ENCODE measurements around the gene DSN1. TPM values are rescaled to one million over a fixed set of nuclear protein-coding genes. Genes with fewer than 3 reads are reported as not detected.

The DSN1 gene
- total RNA-seq, 1 donor from 2014 or later, result 7.5 TPM

DNA sequence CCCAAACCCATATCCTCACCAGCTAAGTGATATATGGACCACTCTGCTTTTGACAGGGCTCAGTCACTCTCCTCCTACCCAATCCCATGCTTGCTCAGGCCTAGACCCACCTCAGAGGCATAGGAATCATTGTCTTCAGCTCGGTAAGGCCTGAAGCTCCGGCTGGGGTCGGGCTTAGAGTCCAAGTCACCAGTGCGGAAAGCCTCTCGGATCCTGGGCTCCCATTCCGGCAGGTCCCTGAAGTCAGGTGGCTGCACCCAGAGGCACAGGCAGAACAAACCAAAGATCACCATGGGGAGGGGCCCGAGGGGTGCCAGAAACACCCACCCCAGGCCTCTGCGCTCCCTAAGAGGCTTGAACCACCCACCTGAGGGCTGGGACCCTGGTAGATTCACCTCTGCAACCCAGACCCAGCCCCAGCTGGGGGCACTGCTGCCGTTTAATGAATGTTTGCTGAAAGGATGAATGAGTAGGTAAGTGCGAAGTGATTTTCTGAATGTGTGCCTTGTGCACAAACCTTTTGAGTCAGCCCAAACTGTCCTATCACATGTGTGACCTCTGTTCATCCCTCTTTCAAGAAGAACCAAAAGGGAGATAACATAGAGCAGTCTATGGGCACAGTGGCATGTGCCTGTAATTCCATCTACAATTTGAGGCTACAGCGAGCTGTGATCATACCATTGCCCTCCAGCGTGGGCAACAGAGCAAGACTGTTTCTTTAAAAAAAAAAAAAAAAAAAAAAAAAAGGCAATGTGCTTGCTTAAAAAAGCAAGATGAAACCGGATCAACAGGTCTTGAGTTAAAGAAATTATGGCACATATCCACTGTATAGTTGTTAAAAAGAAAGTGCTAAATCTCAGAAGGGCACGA, 39.3 kb upstream of the DSN1 start:
- Histone ChIP-seq H3K4me1 (no peaks in the 10 kb centered on the region), H3K9me3 (no peaks in the 10 kb centered on the region), H3K36me3 (peaks cover 86% of the 10 kb centered on the region), H3K4me3 (no peak overlapping the region), H3K27ac (no peak overlapping the region), H3K27me3 (no peaks in the 10 kb centered on the region)
- no peak for DNase-seq
- no peak for TF ChIP-seq CTCF (IDR thresholded peaks at IDR 0.05)
- no peak for ATAC-seq
- intact Hi-C loops (cut with DNase I), result no loop called here

DNA sequence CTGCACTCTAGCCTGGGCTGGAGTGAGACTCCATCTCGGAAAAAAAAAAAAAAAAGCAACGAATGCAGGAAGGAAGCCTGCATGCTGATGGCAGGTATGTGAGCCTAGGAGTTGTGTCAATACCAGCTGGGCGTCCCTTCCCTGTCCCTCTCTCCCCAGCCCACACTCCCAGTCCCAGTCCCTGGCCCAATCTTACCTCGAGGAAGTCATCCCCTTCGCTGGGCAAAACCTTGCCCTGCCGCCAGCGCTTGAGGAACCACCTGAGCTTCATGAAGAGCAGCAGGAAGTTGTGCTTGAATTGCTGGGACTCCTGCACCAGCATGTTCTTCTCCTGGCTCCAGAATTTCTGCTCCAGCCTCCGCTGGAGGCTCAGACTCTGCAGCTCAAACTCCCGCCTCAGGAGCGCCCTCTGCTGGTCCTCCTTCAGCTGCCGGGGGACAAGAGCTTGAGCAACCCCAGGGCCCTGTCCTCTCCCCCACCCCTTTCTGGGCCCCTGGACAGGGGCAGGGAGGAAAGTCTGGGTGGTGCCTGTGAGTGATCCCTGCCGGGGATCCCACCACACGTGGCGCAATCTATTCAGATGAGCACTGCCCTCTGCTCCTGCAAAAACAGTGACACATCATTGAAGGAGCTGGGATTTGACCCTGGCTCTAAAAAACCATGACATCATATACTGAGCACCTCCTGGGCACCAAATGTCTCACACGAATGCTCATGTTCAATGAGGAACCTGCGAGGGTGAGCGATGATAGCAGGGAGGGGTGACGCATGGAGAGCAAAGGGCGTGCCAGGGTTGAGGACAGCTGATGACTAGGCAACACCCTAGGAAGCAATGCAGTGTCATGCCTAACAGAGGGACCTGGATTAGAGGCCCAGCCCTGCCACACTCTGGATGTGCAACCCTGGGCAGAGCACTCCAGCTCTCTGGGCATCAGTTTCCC, 35.0 kb upstream of the DSN1 start:
- H3K4me3 ChIP-seq, result no peak overlapping the region

DNA sequence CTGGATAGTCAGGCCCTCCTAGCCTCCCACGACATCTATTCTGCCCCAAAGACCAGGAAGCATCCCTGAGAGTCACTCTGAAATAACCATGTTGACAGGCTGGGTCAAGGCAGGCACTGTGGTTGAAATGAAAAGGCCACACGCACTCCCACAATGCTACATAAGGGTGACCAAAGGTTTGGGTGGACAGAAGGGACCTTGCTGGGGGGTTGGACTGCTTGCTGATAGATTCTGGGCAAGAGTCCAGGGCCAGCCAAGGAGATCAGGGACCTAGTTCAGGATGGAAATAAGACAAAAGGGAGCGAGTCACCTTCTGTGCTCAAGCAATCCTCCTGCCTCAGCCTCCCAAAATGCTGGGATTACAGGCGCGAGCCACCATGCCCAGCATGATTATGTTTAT, 32.5 kb upstream of the DSN1 start:
- DNase-seq (no peak), ATAC-seq (no peak)
- no peak for TF ChIP-seq CTCF (IDR thresholded peaks at IDR 0.05)
- Histone ChIP-seq H3K4me1 (no peaks in the 10 kb centered on the region), H3K27me3 (no peaks in the 10 kb centered on the region), H3K9me3 (no peaks in the 10 kb centered on the region), H3K36me3 (peaks cover 92% of the 10 kb centered on the region), H3K27ac (no peak overlapping the region), H3K4me3 (no peak overlapping the region)
- intact Hi-C loops (cut with DNase I), result no loop called here

More for the DNA sequence above, 35.0 kb upstream of the DSN1 start:
- ATAC-seq (peak; percentile 90), DNase-seq (peak; percentile 83)
- Histone ChIP-seq H3K27me3 (no peaks in the 10 kb centered on the region), H3K4me1 (no peaks in the 10 kb centered on the region), H3K27ac (no peak overlapping the region), H3K36me3 (peaks cover 83% of the 10 kb centered on the region), H3K9me3 (no peaks in the 10 kb centered on the region)
- intact Hi-C loops (cut with DNase I), result no loop called here
- peak; percentile 78 for TF ChIP-seq CTCF (IDR thresholded peaks at IDR 0.05)

DNA sequence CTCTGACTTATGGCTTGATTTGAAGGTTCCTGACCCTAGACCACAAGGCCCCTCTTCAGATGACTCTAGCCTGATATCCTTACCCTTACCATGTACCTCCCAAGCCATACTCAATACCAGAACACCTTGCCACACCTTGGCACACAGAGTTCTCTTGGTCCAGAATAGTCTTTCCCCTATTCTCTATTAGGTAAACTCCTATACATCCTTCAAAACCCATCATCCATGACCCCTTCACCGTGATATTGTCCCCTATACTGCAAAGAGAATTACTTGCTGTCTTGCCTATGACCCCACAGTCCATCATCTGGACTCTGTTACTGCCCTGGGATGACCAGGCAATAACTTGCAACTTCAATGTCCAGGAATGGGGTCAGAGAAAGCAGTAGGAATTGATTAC, 31.8 kb upstream of the DSN1 start:
- intact Hi-C loops (cut with DNase I), result no loop called here
- TF ChIP-seq CTCF (IDR thresholded peaks at IDR 0.05), result no peak
- Histone ChIP-seq H3K27me3 (no peaks in the 10 kb centered on the region), H3K4me3 (no peak overlapping the region), H3K4me1 (no peaks in the 10 kb centered on the region), H3K9me3 (no peaks in the 10 kb centered on the region), H3K36me3 (peaks cover 92% of the 10 kb centered on the region), H3K27ac (no peak overlapping the region)
- ATAC-seq (no peak), DNase-seq (no peak)

GRCh38 chr20:36804425-36804824, 30.9 kb upstream of the DSN1 start:
- H3K36me3 ChIP-seq, result peaks cover 92% of the 10 kb centered on the region

More at GRCh38 chr20:36804425-36804824, 30.9 kb upstream of the DSN1 start:
- Histone ChIP-seq H3K4me3 (no peak overlapping the region), H3K9me3 (no peaks in the 10 kb centered on the region), H3K4me1 (no peaks in the 10 kb centered on the region), H3K27me3 (no peaks in the 10 kb centered on the region), H3K27ac (no peak overlapping the region)
- ATAC-seq (no peak), DNase-seq (no peak)
- TF ChIP-seq CTCF (IDR thresholded peaks at IDR 0.05), result no peak
- intact Hi-C loops (cut with DNase I), result no loop called here
